Measurements from ENCODE around the gene IL31RA.
A peak's percentile ranks its signal among the peaks of the same experiment; 100 is the strongest.

The IL31RA gene

DNA sequence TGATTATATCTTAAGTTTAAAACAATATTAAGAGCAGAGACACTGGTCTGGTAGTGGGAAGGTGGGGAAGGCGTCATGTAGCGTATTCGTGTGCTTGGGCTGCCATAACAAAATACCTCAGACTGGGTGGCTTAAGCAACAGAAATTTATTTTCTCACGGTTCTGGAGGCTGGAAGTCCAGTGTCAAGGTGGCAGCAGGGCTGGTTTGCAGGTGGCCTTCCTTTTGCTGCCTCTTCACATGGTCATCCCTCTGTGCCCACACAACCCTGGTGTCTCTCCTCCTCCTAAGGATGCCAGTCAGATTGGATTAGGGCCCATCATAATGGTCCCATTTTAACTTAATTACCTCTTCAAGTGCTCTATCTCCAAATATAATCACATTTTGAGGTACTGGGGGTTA lies 9.6 kb downstream of the IL31RA start:
- no peak for DNase-seq

DNA sequence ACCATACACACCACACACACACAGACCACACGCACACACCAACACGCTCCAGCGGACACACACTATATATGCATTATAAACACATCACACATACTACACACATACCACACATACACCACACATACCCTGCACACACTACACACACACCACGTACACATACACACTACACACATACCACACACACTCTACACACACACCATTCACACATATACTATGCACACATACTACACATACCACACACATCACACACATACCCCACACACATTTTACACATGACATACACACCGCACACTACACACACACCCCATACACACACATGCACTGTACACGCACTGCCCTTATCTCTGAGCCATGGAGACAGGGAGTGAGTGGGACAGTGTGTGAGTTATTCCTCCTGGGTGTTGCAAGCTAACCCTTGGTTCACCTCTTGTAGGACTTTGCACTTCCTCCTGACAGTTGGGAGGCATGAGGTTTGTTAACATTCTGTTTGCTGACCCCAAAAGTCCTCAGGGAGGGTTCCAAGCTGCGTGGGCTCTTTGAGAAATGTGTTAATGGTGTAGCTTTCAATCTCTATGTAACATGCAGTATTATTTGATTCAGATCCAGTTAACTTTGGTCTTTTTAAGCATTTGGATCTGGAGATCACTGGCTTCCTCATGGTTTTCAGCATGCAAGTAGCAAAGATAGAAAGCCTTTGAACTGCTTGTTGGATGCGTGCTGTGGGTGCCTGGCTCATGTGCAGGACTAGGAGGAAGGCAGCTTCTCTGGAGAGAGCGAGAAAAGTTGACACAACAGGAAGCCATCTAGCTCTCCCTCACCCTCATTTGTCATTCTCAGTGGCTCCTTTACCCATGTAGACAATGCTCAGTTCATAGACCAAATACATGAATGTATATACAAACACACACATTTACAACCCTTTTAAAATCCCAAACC lies 13.7 kb downstream of the IL31RA start:
- DNase-seq = no peak

DNA sequence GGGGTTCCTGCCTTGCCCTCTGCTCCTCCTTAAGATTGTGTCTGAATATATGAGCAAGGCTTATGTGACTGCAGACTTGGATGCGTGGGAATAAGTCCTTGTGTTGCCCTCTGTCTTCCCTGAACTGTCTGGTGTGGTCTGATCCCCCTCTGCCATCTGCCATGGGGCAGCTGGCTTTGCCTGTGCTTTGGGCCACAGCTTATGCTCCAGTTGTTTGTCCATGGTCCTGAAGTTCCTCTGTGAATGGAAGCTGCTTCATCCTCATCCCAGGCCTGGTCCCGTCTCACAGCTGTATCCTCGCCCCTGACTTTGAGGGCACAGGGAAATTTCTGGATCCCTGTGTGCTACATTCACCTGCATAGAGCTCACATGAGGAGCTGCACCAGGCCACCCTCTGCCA lies 14.7 kb downstream of the IL31RA start:
- no peak for DNase-seq

DNA sequence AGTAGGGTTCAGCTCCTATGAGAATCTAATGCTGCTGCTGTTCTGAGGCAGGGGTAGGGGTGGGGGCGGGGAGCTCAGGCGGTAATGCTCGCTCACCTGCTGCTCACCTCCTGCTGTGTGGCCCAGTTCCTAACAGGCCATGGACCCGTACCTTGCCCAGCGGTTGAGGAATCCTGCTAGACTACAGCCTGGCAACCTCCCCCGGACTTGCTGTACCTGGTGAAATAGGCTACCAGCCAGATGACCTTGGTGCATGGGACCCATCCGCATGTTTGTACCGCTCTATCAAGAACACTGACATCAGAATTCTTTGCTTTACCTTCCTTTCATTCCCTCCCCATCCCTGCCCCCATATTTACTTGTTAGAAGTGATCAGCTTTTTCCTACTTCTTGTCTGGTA lies 15.3 kb downstream of the IL31RA start:
- DNase-seq = no peak

DNA sequence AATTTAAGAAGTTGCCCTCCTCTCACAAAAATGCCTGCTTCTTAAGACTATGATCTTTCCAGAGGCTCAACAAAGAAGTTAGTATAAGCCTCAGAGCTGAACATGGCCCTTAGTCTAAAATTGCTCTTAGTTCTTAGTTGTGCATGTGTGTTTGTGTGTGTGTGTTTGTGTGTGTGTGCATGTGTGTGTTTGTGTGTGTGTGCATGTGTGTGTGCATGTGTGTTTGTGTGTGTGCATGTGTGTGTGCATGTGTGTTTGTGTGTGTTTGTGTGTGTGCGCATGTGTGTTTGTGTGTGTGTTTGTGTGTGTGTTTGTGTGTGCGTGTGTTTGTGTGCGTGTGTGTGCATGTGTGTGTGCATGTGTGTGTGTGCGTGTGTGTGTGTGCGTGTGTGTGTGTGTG lies 15.8 kb downstream of the IL31RA start:
- DNase-seq = no peak

DNA sequence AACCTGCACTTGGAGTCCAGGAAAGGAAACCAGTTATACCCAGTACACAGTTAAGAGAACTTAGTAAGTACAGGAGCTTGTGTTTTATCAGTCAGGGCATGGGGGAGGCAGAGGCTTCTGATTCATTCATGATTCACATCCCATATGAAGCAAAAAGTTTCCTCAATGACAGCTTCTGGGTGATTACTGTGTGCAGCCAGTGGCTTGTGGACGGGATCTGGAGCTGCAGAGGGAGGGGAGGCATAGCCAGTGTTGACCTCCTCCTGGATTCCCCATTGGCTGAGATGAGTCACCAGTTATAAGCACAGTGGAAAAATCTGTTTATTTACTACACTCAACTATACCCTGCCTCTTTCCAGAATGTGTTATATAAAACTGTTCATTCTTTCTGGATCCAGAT lies 17.7 kb downstream of the IL31RA start:
- DNase-seq = no peak

DNA sequence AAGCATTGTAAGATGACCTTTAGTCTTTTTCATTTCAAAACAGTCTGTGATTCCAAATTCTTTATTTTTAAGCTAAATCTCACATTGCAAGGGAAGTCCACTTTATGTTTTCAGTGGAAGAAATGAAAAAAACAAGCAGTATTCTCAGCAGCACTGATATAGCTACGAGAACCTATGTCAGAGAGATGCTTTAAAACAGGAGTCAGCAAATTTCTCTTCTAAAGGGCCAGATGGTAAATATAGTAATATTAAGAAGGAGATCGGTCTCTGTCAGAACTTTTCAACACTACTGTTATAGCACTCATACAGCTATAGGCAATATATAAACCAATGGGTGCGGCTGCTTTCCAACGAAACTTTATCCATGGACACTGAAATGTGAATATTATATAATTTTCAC lies 18.7 kb downstream of the IL31RA start:
- no peak for DNase-seq

DNA sequence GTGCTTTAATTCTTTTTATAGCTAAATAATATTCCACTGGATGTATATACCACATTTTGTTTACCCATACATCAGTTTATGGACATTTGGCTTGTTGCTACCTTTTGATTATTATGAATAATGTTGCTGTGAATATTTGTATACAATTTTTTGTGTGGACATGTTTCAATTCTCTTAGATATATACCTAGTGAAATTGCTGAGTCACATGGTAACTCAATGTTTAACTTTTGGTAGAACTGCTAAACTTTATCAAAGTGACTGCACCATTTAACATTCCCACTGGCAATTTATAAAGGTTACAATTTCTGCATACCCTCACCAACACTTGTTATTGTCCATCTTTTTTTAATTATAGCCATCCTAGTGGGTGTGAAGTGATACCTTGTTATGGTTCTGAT lies 22.1 kb downstream of the IL31RA start:
- DNase-seq = no peak

DNA sequence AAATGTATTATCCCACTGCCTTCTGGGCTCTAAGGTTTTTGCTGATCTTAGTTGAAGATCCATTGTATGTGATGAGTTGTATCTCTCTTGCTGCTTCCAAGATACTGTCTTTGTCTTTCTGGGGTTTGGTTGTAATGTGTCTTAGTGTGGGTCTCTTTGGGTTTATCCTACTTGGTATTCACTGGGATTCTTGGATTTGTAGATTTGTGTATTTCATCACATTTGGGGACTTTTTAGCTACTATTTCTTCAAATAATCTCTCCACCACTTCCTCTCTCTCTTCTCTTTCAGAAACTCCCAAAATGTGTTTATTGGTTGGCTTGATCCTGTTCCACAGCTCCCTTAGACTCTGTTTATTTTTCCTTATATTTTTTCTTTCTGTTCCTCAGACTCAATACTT lies 26.5 kb downstream of the IL31RA start:
- DNase-seq = no peak

DNA sequence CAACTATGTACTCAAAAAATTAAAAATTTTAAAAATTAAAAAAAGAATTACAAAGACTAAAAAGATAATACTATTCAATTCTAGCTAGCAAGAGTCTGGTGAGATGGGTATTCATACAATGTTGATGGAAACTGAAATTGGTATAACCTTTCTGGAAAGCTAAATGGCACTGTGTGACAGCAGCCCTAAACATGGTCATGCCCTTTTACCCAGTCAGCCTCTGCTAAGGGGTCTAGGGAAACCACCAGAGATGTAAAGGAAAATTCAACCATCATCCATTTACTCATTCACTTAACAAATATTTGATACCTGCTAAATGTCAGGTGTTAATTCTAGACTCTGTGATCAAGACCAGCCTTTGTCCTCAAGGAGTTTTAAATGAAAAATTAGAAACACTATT lies 29.3 kb downstream of the IL31RA start:
- no peak for DNase-seq

DNA sequence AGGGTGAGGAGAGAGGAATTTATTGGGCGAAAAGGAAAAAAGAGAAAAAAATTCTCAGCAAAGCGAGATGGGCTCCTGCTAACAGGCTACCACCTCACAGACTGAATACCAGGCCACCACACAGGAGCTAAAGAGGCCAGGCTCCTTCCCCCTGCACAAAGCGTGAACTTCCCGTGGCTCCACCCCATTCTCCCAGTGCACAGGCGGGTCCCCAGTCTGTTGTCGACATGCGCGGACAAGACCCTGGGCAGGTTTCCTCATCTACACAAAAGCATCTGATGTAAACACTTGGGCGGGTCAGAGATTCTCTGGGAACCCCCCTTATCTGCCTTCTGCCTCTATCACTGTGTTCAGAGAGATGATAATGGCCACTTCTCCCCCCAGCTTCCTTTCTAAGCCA lies 34.2 kb downstream of the IL31RA start:
- DNase-seq = no peak

DNA sequence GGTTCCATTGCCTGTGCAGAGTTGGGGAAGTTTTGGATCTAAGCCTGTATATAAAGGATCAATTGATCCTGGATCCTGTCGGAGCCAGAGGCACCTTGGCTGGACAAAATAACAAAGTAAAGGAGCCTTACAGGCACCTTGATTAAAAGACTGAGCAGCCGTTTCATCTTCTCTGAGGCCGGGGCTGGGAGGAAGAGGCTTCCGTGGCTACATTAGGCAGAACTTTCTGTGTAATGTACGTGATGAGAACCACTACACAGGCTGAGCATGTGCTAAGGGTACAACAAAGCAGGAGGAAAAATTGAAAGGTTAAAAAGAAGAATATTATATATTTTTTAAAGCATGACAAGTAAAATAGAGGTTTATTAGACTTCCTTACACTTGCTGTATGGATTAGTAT lies 37.0 kb downstream of the IL31RA start:
- no peak for DNase-seq

DNA sequence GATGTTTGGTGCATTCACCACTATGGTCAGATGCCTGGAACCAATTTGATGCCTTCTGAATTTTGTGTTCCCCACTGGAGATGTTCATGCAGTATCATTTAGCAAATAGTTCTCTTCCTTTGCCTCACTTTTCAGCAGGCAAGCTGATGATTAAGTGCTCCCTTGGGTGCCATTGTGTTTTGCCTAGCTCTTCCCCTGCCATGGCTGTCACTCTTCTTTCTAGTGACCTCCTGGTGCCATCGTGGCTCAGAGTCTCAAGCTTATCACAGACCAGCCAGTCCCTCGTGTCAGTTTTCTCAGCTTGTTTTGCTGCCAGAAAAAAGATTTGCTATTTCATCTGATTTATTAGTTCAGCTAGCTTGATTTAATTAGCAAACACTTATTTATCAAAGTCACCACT lies 41.3 kb downstream of the IL31RA start:
- no peak for DNase-seq

DNA sequence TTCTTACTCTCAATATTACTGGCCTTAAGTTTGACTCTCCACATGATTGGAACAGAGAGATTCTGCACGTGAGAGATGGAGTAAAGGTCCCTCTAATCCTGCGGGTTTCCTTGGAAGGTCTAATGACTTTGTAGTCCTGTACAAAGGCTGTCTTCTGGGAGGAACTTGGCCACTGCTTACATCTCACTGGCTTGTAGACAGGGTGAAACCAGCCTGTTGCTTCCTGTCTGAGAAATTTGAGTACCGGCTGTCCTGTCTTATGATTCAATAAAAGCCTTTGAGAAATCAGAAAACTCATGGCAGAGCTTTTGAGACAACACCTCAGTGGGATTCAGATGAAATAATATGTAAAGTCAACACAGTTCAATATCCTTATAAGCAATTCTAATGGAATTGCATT lies 43.0 kb downstream of the IL31RA start:
- no peak for DNase-seq

DNA sequence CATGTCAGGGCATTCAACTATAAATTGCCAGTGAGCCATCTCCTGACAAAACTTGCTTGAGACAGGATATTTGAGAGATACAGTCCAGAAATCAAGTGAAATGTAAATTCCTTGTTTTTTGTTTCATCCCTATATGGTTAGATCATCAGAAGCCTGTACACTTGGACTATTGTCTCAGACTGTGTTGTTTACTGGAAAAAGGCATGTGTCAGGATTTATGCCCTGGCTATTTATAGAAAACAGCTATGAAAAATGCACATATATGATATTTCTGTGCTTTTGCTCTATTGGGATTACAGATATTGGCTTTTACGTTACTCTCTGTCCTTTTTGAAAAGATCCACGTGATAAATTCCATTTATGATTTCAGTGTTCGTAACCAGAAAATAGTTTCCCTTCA lies 44.2 kb downstream of the IL31RA start:
- DNase-seq = no peak

DNA sequence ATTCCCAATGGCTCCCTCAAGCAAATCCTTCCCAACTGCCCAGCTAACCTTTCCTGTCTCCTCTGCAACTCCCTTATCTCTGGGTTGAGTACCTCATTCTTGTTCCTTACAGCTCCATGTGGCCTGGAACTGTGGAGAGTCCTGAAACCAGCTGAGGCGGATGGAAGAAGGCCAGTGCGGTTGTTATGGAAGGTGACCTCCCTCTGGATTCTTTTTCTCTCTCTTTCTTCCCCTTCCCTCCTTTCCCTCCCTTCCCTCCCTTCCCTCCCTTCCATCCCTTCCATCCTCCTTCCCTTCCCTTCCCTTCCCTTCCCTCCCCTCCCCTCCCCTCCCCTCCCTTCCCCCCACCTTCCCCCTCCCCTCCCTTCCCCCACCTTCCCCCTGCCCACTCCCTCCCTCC lies 45.1 kb downstream of the IL31RA start:
- no peak for DNase-seq

DNA sequence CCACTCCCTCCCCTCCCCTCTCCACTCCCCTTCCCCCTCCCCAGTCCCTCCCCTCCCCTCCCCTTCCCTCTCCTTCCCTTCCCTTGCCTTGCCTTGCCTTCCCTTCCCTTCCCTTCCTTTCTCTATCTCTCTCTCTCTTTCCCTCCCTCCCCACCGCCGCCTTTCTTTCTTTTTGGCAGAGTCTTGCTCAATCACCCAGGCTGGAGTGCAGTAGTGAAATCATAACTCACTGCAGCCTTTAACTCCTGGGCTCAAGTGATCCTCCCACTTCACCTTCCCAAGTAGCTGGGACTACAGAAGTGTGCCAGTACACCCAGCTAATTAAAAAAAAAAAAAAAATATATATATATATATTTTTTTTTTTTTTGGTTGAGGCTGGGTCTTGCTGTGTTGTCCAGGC lies 45.5 kb downstream of the IL31RA start:
- no peak for DNase-seq

DNA sequence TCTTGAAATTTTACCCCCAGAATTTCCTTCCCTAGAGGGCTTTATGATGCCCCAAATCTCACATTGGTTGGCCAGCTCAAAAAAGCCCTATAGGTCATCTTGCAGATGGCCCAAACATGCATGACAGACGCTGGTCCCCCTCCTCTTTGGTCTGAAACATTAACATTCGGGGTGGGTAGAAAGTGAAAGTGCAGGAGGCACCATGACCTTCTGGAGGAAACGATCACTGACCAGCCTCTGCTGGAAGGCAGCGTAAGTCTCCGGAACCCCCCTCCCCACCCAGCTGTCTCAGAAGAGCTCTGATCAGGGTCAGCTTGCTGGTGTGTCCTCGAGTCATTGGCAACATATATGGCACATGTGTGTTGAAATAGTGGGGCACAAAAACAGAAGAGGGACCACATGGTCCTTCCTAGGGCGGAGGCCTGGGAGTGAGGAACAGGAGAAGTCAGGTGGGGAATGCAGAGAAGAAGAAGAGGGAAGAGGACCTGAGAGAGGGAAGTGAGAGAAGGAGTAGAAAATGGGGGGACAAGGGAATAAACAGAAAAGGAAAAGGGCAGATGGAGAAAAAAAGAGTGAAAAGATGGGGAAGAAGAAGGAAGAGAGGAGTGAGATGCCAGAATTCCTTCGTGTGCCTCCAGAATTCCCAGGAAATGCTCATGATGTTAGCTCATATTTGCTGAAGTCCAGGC lies 46.2 kb downstream of the IL31RA start:
- DNase-seq = no peak

DNA sequence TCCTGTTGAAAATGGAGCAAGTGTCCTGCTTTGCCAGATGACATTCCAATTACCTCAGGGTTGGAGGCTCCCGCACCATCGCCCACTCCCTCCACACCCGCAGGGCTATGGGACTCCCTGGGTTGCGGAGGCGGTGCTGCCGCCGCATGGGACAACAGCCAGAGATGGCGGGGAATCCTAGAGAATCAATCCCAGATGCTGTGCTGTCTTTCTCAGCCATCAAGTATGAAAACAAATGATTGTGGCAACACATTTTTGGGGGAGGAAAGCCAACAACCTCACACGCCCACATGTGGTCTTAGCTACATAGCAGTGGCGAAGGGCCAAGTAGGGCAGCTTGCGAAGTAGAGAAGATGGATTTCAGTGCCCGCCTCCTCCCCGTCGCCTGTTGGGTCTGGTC lies 46.7 kb downstream of the IL31RA start:
- DNase-seq = no peak

DNA sequence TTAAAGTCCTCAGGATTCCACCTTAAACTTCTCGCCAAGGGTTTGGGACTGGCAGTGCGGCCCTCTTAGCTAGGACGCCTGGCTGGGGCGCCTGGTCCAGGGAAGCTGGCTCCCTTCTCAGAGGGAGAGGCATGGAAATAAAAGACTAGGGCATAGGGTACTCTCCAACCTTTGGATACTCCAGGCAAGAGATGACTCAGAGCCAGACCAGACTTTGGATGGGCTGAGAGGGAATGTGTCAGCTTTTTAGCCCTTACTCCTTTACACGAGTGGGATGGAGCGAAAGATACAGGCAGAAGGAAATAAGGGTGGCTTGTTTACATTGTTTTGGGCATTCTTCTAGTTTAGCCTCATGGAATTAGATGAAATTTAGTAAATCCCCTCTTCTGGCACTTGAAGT lies 48.2 kb downstream of the IL31RA start:
- DNase-seq = no peak

DNA sequence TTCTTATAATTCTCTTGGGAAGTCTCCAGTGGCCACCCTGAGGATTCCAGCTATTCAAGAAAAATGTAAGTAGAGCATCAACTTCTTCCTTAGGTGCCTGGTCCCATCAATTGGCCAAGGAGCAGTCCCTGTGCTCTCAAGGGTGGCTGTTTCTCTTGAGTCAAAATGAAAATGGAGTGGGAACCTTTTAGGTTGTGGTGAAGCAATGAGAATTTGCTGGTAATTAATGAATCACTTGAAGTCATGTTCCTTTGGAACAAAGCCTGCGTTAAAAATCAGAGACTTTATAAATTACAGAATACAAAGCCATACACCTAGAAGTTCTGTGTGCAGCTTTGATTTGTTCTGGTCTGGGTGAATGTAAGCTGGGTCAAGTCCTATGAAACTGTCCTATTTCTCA lies 48.9 kb downstream of the IL31RA start:
- no peak for DNase-seq

DNA sequence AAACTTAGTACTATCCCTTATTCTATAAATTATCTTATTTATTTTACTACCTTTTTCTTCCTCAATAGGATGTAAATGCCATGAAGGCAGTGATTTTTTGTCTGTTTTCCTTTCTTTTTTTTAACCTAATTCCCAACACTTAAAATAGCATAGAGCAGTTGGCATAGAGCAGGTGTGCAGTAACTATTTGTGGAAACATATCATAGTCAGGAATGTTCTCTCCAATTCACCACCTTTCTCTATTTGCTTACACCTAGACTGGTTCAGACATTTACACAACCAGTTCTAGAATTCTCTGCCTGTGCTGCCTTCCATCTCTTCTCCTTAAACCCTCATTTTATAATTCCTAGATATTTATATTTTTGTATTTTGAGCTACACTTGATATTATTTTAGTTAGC lies 49.6 kb downstream of the IL31RA start:
- DNase-seq = no peak

DNA sequence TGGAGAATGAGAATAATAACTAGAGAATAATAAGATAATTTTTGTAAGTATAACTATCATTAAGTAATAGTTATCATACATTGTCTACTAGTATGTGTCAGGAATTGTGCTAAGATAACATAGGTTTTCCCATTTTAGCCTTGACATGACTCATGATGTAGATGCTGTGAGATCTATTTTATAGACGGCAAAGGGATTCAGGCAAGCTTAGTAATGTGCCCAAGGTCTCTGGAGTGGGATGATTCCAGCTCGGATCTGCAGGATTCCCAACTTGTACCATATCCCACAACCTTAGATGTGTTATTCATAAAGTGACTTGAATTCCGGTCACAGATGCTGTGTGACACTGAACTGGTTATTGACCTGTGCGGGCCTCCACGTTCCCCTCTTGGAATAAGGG lies 51.5 kb downstream of the IL31RA start:
- DNase-seq = no peak

DNA sequence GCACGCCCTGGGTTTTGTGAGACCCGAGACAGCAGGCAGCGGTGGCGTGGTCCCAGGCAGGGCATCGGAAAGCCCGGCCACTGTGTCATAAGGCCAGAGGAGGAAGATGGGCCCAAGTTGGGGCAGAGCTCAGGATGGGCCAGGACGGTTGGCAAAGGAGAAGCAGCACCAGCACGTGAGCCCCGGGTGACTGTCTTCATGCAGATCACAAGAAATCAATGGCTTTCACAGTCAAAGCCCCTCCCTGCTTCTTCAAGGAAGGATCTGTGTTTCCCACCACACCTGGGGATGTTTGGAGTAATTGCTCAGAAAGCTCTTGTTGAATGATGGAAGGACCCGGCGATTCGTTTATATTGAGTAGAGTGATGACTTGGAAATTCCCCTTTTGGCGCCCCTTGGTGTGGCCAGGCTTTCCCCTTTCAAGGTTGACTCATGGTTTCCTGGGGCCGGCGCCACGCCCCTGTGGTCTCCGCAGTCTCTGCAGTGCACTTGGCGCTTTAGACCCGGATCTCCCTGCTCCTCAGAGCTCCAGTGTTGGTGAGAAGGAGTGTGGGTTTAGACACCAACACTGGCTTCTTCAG lies 52.1 kb downstream of the IL31RA start:
- peak; percentile 69 for DNase-seq
